Liver (tissue), 9 donors: ENCODE results near the gene TAF6L. TPM values are rescaled to one million over a fixed set of nuclear protein-coding genes. Genes with fewer than 3 reads are reported as not detected.
A peak's percentile ranks its signal among the peaks of the same experiment; 100 is the strongest.

ENCODE experiments used
- DNase-seq: peaks from one replicate; pipeline ENCODE4 v3.0.0-alpha.2; 2017; ENCODE audit warnings: low spot score
- H3K27ac ChIP-seq, 2 donors: one replicate each; pipeline ENCODE4 v1.7.0; 2013; ENCODE audit warnings: inconsistent platforms in 2 of 2, low read length in 2 of 2, control low read depth in 1 of 2, low read depth in 1 of 2, mild to moderate bottlenecking in 1 of 2
- H3K27me3 ChIP-seq, 4 donors: one replicate each; pipeline versions ENCODE4 v1.6.1 to v1.7.0; 2013; ENCODE audit warnings: low read length in 3 of 4, inconsistent platforms in 1 of 4, mild to moderate bottlenecking in 1 of 4, moderate library complexity in 1 of 4; ENCODE audit not compliant: control insufficient read depth in 4 of 4, insufficient read depth in 4 of 4
- H3K36me3 ChIP-seq, 4 donors: one replicate each; pipeline versions ENCODE4 v1.6.1 to v1.7.0; 2013; ENCODE audit warnings: low read length in 3 of 4, mild to moderate bottlenecking in 3 of 4, low read depth in 1 of 4, moderate library complexity in 1 of 4; ENCODE audit not compliant: control insufficient read depth in 4 of 4, insufficient read depth in 3 of 4
- H3K4me1 ChIP-seq, 4 donors: one replicate each; pipeline versions ENCODE4 v1.6.1 to v1.7.0; 2013; ENCODE audit warnings: low read length in 3 of 4, mild to moderate bottlenecking in 3 of 4, moderate library complexity in 1 of 4; ENCODE audit not compliant: control insufficient read depth in 4 of 4, insufficient read depth in 4 of 4
- H3K4me3 ChIP-seq, 3 donors: one replicate each; pipeline versions ENCODE4 v1.6.1 to v1.7.0; 2013; ENCODE audit warnings: low read length in 3 of 3, control low read depth in 1 of 3, low read depth in 1 of 3, mild to moderate bottlenecking in 1 of 3
- H3K9ac ChIP-seq, 2 donors: one replicate each; pipeline ENCODE4 v1.7.0; 2013; ENCODE audit warnings: low read length in 2 of 2, mild to moderate bottlenecking in 2 of 2, moderate library complexity in 2 of 2, control low read depth in 1 of 2, low read depth in 1 of 2
- H3K9me3 ChIP-seq, 4 donors: one replicate each; pipeline versions ENCODE4 v1.6.1 to v1.7.0; 2013; ENCODE audit warnings: low read length in 3 of 4; ENCODE audit not compliant: control insufficient read depth in 4 of 4
- ATF3 ChIP-seq: IDR thresholded peaks from 2 replicates; pipeline ENCODE4 v1.6.1; 2016; ENCODE audit warnings: antibody characterized with exemption
- CTCF ChIP-seq: fragments of 150-350 bp; IDR thresholded peaks from 2 replicates; pipeline ENCODE4 v1.5.1; 2017; ENCODE audit warnings: improper control_type of control experiment, low read depth, low read length; ENCODE audit not compliant: missing input control
- EGR1 ChIP-seq, 2 donors: IDR thresholded peaks; 2 replicates each; pipeline ENCODE4 v1.6.1; 2016 to 2018; ENCODE audit warnings: antibody characterized with exemption in 2 of 2, low read depth in 2 of 2
- FOXA1 ChIP-seq: IDR thresholded peaks from 2 replicates; pipeline ENCODE4 v1.6.1; 2016; ENCODE audit warnings: antibody characterized with exemption
- FOXA2 ChIP-seq: IDR thresholded peaks from 2 replicates; pipeline ENCODE4 v1.6.1; 2016; ENCODE audit warnings: antibody characterized with exemption
- GABPA ChIP-seq, 2 donors: IDR thresholded peaks in 1 of 2; conservative IDR thresholded peaks in 1 of 2; 2 replicates each; pipeline ENCODE4 v1.6.1; 2016; ENCODE audit warnings: antibody characterized with exemption in 2 of 2, mild to moderate bottlenecking in 1 of 2, moderate library complexity in 1 of 2
- HNF4A ChIP-seq, 2 donors: conservative IDR thresholded peaks; 2 replicates each; pipeline ENCODE4 v1.6.1; 2016; ENCODE audit warnings: antibody characterized with exemption in 2 of 2, mild to moderate bottlenecking in 2 of 2
- HNF4G ChIP-seq: IDR thresholded peaks from 2 replicates; pipeline ENCODE4 v1.6.1; 2016; ENCODE audit warnings: antibody characterized with exemption
- JUND ChIP-seq, 2 donors: IDR thresholded peaks; 2 replicates each; pipeline ENCODE4 v1.6.1; 2016; ENCODE audit warnings: antibody characterized with exemption in 2 of 2
- MAX ChIP-seq: IDR thresholded peaks from 2 replicates; pipeline ENCODE4 v1.6.1; 2016; ENCODE audit warnings: antibody characterized with exemption
- NR2F2 ChIP-seq: IDR thresholded peaks from 2 replicates; pipeline ENCODE4 v1.6.1; 2016; ENCODE audit warnings: antibody characterized with exemption
- RAD21 ChIP-seq, 2 donors: IDR thresholded peaks; 2 replicates each; pipeline ENCODE4 v1.6.1; 2016; ENCODE audit warnings: antibody characterized with exemption in 2 of 2, mild to moderate bottlenecking in 2 of 2
- REST ChIP-seq: IDR thresholded peaks from 2 replicates; pipeline ENCODE4 v1.6.1; 2016; ENCODE audit warnings: antibody characterized with exemption, mild to moderate bottlenecking
- RXRA ChIP-seq, 2 donors: IDR thresholded peaks; 2 replicates each; pipeline ENCODE4 v1.6.1; 2017 to 2018; ENCODE audit warnings: antibody characterized with exemption in 2 of 2, mild to moderate bottlenecking in 1 of 2
- SP1 ChIP-seq: IDR thresholded peaks from 2 replicates; pipeline ENCODE4 v1.6.1; 2018; ENCODE audit warnings: antibody characterized with exemption, mild to moderate bottlenecking
- TAF1 ChIP-seq: conservative IDR thresholded peaks from 2 replicates; pipeline ENCODE4 v1.6.1; 2016; ENCODE audit warnings: antibody characterized with exemption, mild to moderate bottlenecking
- YY1 ChIP-seq: IDR thresholded peaks from 2 replicates; pipeline ENCODE4 v1.6.1; 2016; ENCODE audit warnings: antibody characterized with exemption, mild to moderate bottlenecking
- ZBTB33 ChIP-seq: IDR thresholded peaks from 2 replicates; pipeline ENCODE4 v1.6.1; 2016; ENCODE audit warnings: antibody characterized with exemption
- WGBS: extraction: QIAGEN DNeasy Blood & Tissue Kit; methylation state at CpG from one replicate; pipeline ENCODE4 v1.1.7; 2013; 5-methylcytosine and 5-hydroxymethylcytosine counted together
- polyA plus RNA-seq, 2 donors: library from polyadenylated mRNA; stranded (reverse) in 1 of 2; unstranded in 1 of 2; fragments of 200-250 nt in 1 of 2; fragments of >200 nt in 1 of 2; fragmentation: Nextera tagmentation in 1 of 2; extraction: Ambion mirVana in 1 of 2; gene quantifications; one replicate each; pipeline versions ENCODE4 v1.2.1 to v1.2.3, GENCODE V29; 2013 to 2015
- total RNA-seq, 2 donors: library from RNA; depleted of rRNA; stranded (reverse); fragments of >200 nt; gene quantifications; one replicate each; pipeline ENCODE4 v1.2.3, GENCODE V29; 2014
- donor health status: healthy.
- donor health status: healthy.
- donor health status: healthy.
- donor health status: healthy.
- donor health status: healthy.

The TAF6L gene
- total and polyA plus RNA-seq, 4 donors, result 5.8 to 25.2 (median 10.6) TPM

GRCh38 chr11:62786318-62787004 lies 15.3 kb downstream of the TAF6L start:
- peak; percentile 93 for DNase-seq
- WGBS, result 1% methylated on average over 51 of the region's 51 CpGs
- peak overlapping the region; percentile 85 to 92 (median 89) for H3K4me3 ChIP-seq
- peaks cover 2 to 44% (median 35%) of the 10 kb centered on the region in 4 donors for H3K4me1 ChIP-seq
- H3K9ac ChIP-seq, result peak overlapping the region; percentile 4 to 69
- peaks cover 0 to 20% (median 6%) of the 10 kb centered on the region in 4 donors for H3K36me3 ChIP-seq
- H3K27ac ChIP-seq, result peak overlapping the region; percentile 80 to 91
- H3K9me3 ChIP-seq, result no peaks in the 10 kb centered on the region
- no peaks in the 10 kb centered on the region for H3K27me3 ChIP-seq
- TF ChIP-seq CTCF (peak; percentile 94), RAD21 (IDR thresholded peaks at IDR 0.05) (peak; percentile 72 to 80), SP1 (no peak), ZBTB33 (no peak), TAF1 (no peak), EGR1 (IDR thresholded peaks at IDR 0.05; ENCODE audit: low read depth in 2 of 2) (no peak), JUND (IDR thresholded peaks at IDR 0.05) (no peak), RXRA (IDR thresholded peaks at IDR 0.05) (peak in 1 of 2 donors; percentile 57), ATF3 (no peak), NR2F2 (no peak), FOXA2 (no peak), MAX (no peak)

- Histone ChIP-seq H3K4me3 (peak within 1 kb of the TSS; percentile 85 to 92 (median 89)), H3K27me3 (no peaks in the 10 kb centered on the region), H3K9ac (peak within 1 kb of the TSS; percentile 69 to 77), H3K9me3 (no peaks in the 10 kb centered on the region), H3K4me1 (peaks cover 2 to 46% (median 37%) of the 10 kb centered on the region in 4 donors), H3K36me3 (peaks cover 0 to 14% (median 6%) of the 10 kb centered on the region in 4 donors), H3K27ac (peak within 1 kb of the TSS; percentile 80 to 91)
- WGBS, result under 1% methylated on average over 88 of the region's 88 CpGs
- DNase-seq, result peak; percentile 98
- TF ChIP-seq ATF3 (no peak), HNF4G (no peak), FOXA2 (peak; percentile 56), FOXA1 (peak; percentile 42), RAD21 (IDR thresholded peaks at IDR 0.05) (peak; percentile 36 to 62), CTCF (peak; percentile 32), REST (peak; percentile 82), HNF4A (conservative IDR thresholded peaks at IDR 0.05) (peak in 1 of 2 donors; percentile 8), NR2F2 (no peak), YY1 (peak; percentile 93), SP1 (peak; percentile 68), RXRA (IDR thresholded peaks at IDR 0.05) (peak in 1 of 2 donors; percentile 14), EGR1 (IDR thresholded peaks at IDR 0.05; ENCODE audit: low read depth in 2 of 2) (no peak), TAF1 (peak; percentile 55), JUND (IDR thresholded peaks at IDR 0.05) (no peak), GABPA (IDR thresholded peaks at IDR 0.05 in 1 of 2, conservative IDR thresholded peaks at IDR 0.05 in 1 of 2) (peak; percentile 87 to 96)
These were observed 16.0 kb downstream of the TAF6L start, which contains the start of gene TMEM179B for GRCh38 chr11:62787005-62787759. TMEM179B (plus strand) TSS chr11:62787402; CDS start chr11:62787432, 30 bp downstream.
